COLO668 (cell line): ENCODE data around the gene MRTFB.
"Not testable (repeated sequence)": the region's sequence is repeated elsewhere in the genome, so short reads cannot be mapped to it uniquely, and the experiment has no call there.

Experiments
- DNase-seq: peaks from one replicate; lab custom pipeline; 2025; ENCODE audit not compliant: unreplicated experiment; lab: John Stamatoyannopoulos, UW

The MRTFB gene

GRCh38 chr16:14181371-14182050 is 110.4 kb downstream of the MRTFB start:
- no peak for DNase-seq

GRCh38 chr16:14182999-14183398 is 111.9 kb downstream of the MRTFB start:
- no peak for DNase-seq

- DNase-seq: not testable (repeated sequence)
These were observed 112.8 kb downstream of the MRTFB start for GRCh38 chr16:14183962-14184361.

GRCh38 chr16:14186007-14186794 is 115.1 kb downstream of the MRTFB start:
- peak; percentile 57 for DNase-seq

GRCh38 chr16:14186795-14187221 is 115.7 kb downstream of the MRTFB start:
- DNase-seq: peak; percentile 46

GRCh38 chr16:14187517-14188338 is 116.6 kb downstream of the MRTFB start:
- DNase-seq: peak; percentile 52

- peak; percentile 87 for DNase-seq
These were observed 122.3 kb downstream of the MRTFB start for GRCh38 chr16:14193316-14193871.

- DNase-seq: peak; percentile 12
These were observed 123.6 kb downstream of the MRTFB start for GRCh38 chr16:14194721-14195120.

- DNase-seq: no peak
These were observed 124.9 kb downstream of the MRTFB start for GRCh38 chr16:14196011-14196410.

GRCh38 chr16:14196539-14196938 is 125.4 kb downstream of the MRTFB start:
- no peak for DNase-seq

GRCh38 chr16:14198012-14198411 is 126.9 kb downstream of the MRTFB start:
- no peak for DNase-seq

GRCh38 chr16:14198572-14198971 is 127.5 kb downstream of the MRTFB start:
- no peak for DNase-seq

- no peak for DNase-seq
These were observed 128.1 kb downstream of the MRTFB start for GRCh38 chr16:14199199-14199598.

- no peak for DNase-seq
These were observed 128.5 kb downstream of the MRTFB start for GRCh38 chr16:14199624-14200023.

GRCh38 chr16:14202095-14202494 is 131.0 kb downstream of the MRTFB start:
- DNase-seq: no peak

GRCh38 chr16:14202697-14203096 is 131.6 kb downstream of the MRTFB start:
- peak; percentile 20 for DNase-seq

- DNase-seq: no peak
These were observed 132.0 kb downstream of the MRTFB start for GRCh38 chr16:14203166-14203565.

GRCh38 chr16:14205666-14206065 is 134.5 kb downstream of the MRTFB start:
- no peak for DNase-seq

- no peak for DNase-seq
These were observed 140.9 kb downstream of the MRTFB start for GRCh38 chr16:14211856-14212543.

GRCh38 chr16:14215941-14216340 is 144.8 kb downstream of the MRTFB start:
- no peak for DNase-seq

- DNase-seq: no peak
These were observed 148.9 kb downstream of the MRTFB start for GRCh38 chr16:14219983-14220382.
